Stomach (tissue), 9 donors: ENCODE measurements around the gene SPDYE6. TPM values are rescaled to one million over a fixed set of nuclear protein-coding genes. Genes with fewer than 3 reads are reported as not detected.
A peak's percentile ranks its signal among the peaks of the same experiment; 100 is the strongest.

Source experiments
- DNase-seq, 2 donors: peaks; one replicate each; pipeline versions ENCODE4 v3.0.0 to v3.0.0-alpha.2; 2013 to 2019
- H3K27ac ChIP-seq, 5 donors: fragments of 200-600 bp in 4 of 5; sonication (generic) in 4 of 5; one replicate each; pipeline ENCODE4 v1.5.1; 2013 to 2019; ENCODE audit warnings: mild to moderate bottlenecking in 1 of 5, moderate library complexity in 1 of 5
- H3K27me3 ChIP-seq, 3 donors: fragments of 200-600 bp; sonication (generic); one replicate each; pipeline ENCODE4 v1.5.1; 2017 to 2019; ENCODE audit warnings: mixed run types in 1 of 3
- H3K36me3 ChIP-seq, 4 donors: fragments of 200-600 bp; sonication (generic); 1 replicate in 3 of 4; 2 replicates in 1 of 4; pipeline ENCODE4 v1.5.1; 2016 to 2019
- H3K4me1 ChIP-seq, 4 donors: fragments of 200-600 bp; sonication (generic); one replicate each; pipeline ENCODE4 v1.5.1; 2016 to 2019
- H3K4me3 ChIP-seq, 4 donors: fragments of 200-600 bp; sonication (generic) in 3 of 4; one replicate each; pipeline ENCODE4 v1.5.1; 2016 to 2019; ENCODE audit warnings: mild to moderate bottlenecking in 1 of 4
- H3K9me3 ChIP-seq, 4 donors: fragments of 200-600 bp; sonication (generic); one replicate each; pipeline ENCODE4 v1.5.1; 2016 to 2019
- CTCF ChIP-seq, 7 experiments: fragments of 450-650 bp in 4 of 7; fragments of 200-600 bp in 3 of 7; sonication (generic) in 3 of 7; IDR thresholded peaks; one replicate each; pipeline ENCODE4 v1.5.1; 2016 to 2019; ENCODE audit warnings: antibody characterized with exemption in 7 of 7, control low read depth in 2 of 7, mild to moderate bottlenecking in 1 of 7
- EP300 ChIP-seq: sonication (generic); formaldehyde crosslinking; IDR thresholded peaks from one replicate; pipeline ENCODE4 v1.6.1; 2017; ENCODE audit warnings: antibody characterized with exemption
- POLR2A ChIP-seq, 4 donors: fragments of 450-650 bp; IDR thresholded peaks; one replicate each; pipeline ENCODE4 v1.6.1; 2016; ENCODE audit warnings: antibody characterized with exemption in 4 of 4, control low read depth in 2 of 4, mild to moderate bottlenecking in 1 of 4, moderate library complexity in 1 of 4
- POLR2AphosphoS5 ChIP-seq, 3 donors: sonication (generic); formaldehyde crosslinking; IDR thresholded peaks; one replicate each; pipeline ENCODE4 v1.6.1; 2016; ENCODE audit warnings: antibody characterized with exemption in 3 of 3
- WGBS, 5 donors: extraction: QIAGEN DNeasy Blood & Tissue Kit in 3 of 5; methylation state at CpG; one replicate each; pipeline versions ENCODE4 v1.1.5 to v1.1.7; 2013 to 2018; 5-methylcytosine and 5-hydroxymethylcytosine counted together
- intact Hi-C: fragments of 100-400 bp; cut with DNase I; formaldehyde crosslinking; loops from one replicate; pipeline ENCODE4 v1.15.1; 2023; ENCODE audit warnings: low total_unique reads
- polyA plus RNA-seq, 3 donors: library from polyadenylated mRNA; stranded (reverse); fragments of 200-250 nt; gene quantifications; one replicate each; pipeline ENCODE4 v1.2.3, GENCODE V29; 2013
- total RNA-seq, 5 donors: library from RNA; depleted of rRNA; stranded (reverse); fragments of >200 nt; gene quantifications; one replicate each; pipeline versions ENCODE4 v1.1.0 to v1.2.3, GENCODE V29; 2014 to 2016
- donor health status: healthy with polysubstance abuse.
- donor health status: Bipolar disorder and iron deficiency.
- donor health status: healthy.

SPDYE6 gene
- total and polyA plus RNA-seq, 8 donors: not detected

- peak in 1 of 2 donors; percentile 78 for DNase-seq
- Histone ChIP-seq H3K27ac (peak overlapping the region in 2 of 5 donors; percentile 43 to 56), H3K4me3 (peak overlapping the region in 2 of 4 donors; percentile 10 to 19), H3K27me3 (peaks cover 0 to 53% (median 0%) of the 10 kb centered on the region in 3 donors), H3K4me1 (peaks cover 0 to 8% (median 6%) of the 10 kb centered on the region in 4 donors), H3K36me3 (peaks cover 0 to 6% (median 3%) of the 10 kb centered on the region in 4 donors), H3K9me3 (no peaks in the 10 kb centered on the region)
- WGBS, 5 donors: 25 to 70% (median 33%) methylated on average over 19 to 73 of the region's 73 CpGs
- intact Hi-C loops: no loop called here
- TF ChIP-seq CTCF (IDR thresholded peaks at IDR 0.05) (no peak), POLR2A (IDR thresholded peaks at IDR 0.05) (no peak), POLR2AphosphoS5 (IDR thresholded peaks at IDR 0.05) (no peak), EP300 (no peak)
Observed at GRCh38 chr7:102321351-102322201, 34.7 kb downstream of the SPDYE6 start.

- Histone ChIP-seq H3K27me3 (peaks cover 0 to 47% (median 0%) of the 10 kb centered on the region in 3 donors), H3K4me3 (peak overlapping the region in 2 of 4 donors; percentile 10 to 19), H3K36me3 (peaks cover 0 to 6% (median 3%) of the 10 kb centered on the region in 4 donors), H3K27ac (no peak overlapping the region), H3K4me1 (peaks cover 0 to 8% (median 6%) of the 10 kb centered on the region in 4 donors), H3K9me3 (no peaks in the 10 kb centered on the region)
- TF ChIP-seq POLR2A (IDR thresholded peaks at IDR 0.05) (no peak), EP300 (no peak), POLR2AphosphoS5 (IDR thresholded peaks at IDR 0.05) (no peak)
- intact Hi-C loops: no loop called here
- WGBS, 5 donors: 71 to 92% (median 77%) methylated on average over 25 to 37 of the region's 37 CpGs
- no peak for DNase-seq
Observed at GRCh38 chr7:102320601-102321350, 35.5 kb downstream of the SPDYE6 start.

GRCh38 chr7:102320181-102320580 lies 36.1 kb downstream of the SPDYE6 start:
- peaks cover 0 to 8% (median 3%) of the 10 kb centered on the region in 4 donors for H3K36me3 ChIP-seq
- peaks cover 0 to 41% (median 0%) of the 10 kb centered on the region in 3 donors for H3K27me3 ChIP-seq
- H3K4me3 ChIP-seq: no peak overlapping the region
- peaks cover 0 to 8% (median 6%) of the 10 kb centered on the region in 4 donors for H3K4me1 ChIP-seq
- TF ChIP-seq POLR2AphosphoS5 (IDR thresholded peaks at IDR 0.05): no peak
- no peak for TF ChIP-seq POLR2A (IDR thresholded peaks at IDR 0.05)
- no peak for TF ChIP-seq CTCF (IDR thresholded peaks at IDR 0.05)
- no peak for TF ChIP-seq EP300
- H3K27ac ChIP-seq: no peak overlapping the region
- H3K9me3 ChIP-seq: no peaks in the 10 kb centered on the region
- intact Hi-C loops: no loop called here
- 93 to 95% (median 94%) methylated on average over 14 of the region's 14 CpGs for WGBS, 5 donors
- DNase-seq: no peak

GRCh38 chr7:102319671-102320070 lies 36.6 kb downstream of the SPDYE6 start:
- H3K9me3 ChIP-seq: no peaks in the 10 kb centered on the region
- peaks cover 0 to 8% (median 6%) of the 10 kb centered on the region in 4 donors for H3K4me1 ChIP-seq
- WGBS, 5 donors: 80 to 97% (median 91%) methylated on average over 1 to 3 of the region's 3 CpGs
- intact Hi-C loops: no loop called here
- peaks cover 0 to 13% (median 3%) of the 10 kb centered on the region in 4 donors for H3K36me3 ChIP-seq
- peak overlapping the region in 1 of 5 donors; percentile 33 for H3K27ac ChIP-seq
- no peak for TF ChIP-seq CTCF (IDR thresholded peaks at IDR 0.05)
- TF ChIP-seq POLR2AphosphoS5 (IDR thresholded peaks at IDR 0.05): no peak
- no peak for TF ChIP-seq EP300
- TF ChIP-seq POLR2A (IDR thresholded peaks at IDR 0.05): no peak
- no peak overlapping the region for H3K4me3 ChIP-seq
- peaks cover 0 to 39% (median 0%) of the 10 kb centered on the region in 3 donors for H3K27me3 ChIP-seq
- no peak for DNase-seq
